Activated naive CD4-positive, alpha-beta T cell treated with anti-CD3 and anti-CD28 coated beads, Interleukin-2, amount 50 U/mL, for 16 hours (primary cell): ENCODE measurements around the gene REC8.

Experiments
- DNase-seq: peaks from one replicate; pipeline ENCODE4 v3.0.0-alpha.2; 2020

Gene REC8, protein sequence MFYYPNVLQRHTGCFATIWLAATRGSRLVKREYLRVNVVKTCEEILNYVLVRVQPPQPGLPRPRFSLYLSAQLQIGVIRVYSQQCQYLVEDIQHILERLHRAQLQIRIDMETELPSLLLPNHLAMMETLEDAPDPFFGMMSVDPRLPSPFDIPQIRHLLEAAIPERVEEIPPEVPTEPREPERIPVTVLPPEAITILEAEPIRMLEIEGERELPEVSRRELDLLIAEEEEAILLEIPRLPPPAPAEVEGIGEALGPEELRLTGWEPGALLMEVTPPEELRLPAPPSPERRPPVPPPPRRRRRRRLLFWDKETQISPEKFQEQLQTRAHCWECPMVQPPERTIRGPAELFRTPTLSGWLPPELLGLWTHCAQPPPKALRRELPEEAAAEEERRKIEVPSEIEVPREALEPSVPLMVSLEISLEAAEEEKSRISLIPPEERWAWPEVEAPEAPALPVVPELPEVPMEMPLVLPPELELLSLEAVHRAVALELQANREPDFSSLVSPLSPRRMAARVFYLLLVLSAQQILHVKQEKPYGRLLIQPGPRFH

DNA sequence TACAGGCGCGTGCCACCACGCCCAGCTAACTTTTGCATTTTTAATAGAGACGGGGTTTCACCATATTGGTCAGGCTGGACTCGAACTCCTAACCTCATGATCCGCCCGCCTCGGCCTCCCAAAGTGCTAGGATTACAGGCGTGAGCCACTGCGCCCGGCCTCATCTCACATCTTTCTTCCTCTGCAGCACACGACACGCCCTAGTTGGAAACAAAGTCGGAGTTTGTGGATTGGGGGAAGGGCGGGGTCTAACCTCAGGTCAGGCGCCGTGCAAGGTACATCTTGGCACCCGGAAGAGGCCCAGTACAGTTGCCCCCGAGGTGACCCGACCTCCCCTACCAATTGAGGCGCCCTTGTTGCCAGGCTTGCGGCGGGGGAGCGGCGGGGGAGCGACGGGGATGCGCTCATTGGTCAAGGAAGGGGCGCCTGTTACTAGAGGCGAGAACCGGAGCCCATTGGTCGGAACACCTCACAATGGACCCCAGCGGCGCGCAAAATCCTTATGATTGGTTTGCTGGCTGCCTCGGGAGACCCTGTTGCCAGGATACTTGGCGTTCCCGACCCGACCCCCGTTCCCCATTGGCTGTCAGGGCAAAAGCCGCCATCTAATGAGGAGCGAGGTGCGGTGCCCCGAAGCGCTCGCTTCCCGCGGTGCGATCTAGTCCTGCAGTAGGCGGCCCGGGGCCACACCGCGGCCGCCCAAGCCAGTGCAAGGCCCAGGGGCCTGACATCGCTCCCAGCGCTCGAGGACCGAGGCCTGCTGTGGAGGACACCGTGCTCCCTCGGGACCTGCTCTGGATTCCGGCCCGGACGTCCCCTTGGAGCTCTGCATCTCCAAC lies at the start of gene REC8:
Gene REC8, plus strand, starts transcription at position 659 of the 839 bp plus-strand sequence. CDS start 473 bp downstream, outside the sequence.
- peak; percentile 68 for DNase-seq

DNA sequence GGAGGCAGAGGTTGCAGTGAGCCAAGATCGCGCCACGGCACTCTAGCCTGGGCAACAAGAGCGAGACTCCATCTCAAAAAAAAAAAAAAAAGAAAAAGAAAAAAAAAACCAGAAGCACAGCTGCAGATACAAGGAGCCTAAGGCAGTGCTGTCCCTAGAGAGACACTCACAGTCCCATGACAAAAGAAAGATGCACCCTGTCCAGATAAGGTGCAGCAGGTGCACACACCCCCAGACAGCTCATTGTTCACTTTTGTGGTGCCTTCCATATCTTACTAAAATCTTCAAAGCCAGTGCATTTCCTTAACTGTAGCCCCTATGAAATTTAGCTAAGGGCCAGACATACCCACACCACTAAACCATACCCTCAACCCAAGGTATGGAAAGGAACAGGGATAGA lies 49.5 kb upstream of the REC8 start:
- no peak for DNase-seq

DNA sequence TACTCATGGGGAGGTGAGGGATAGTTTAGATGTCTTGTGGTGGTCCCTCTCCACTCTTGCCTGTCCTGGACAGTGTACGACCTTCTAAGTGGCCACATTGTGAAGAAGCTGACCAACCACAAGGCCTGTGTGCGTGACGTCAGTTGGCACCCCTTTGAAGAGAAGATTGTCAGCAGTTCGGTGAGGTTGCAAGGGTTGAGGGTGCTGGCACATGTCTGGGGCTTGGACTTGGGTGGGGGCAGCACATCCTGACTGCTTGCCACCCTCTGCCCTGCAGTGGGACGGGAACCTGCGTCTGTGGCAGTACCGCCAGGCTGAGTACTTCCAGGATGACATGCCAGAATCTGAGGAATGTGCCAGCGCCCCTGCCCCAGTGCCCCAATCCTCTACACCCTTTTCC lies 49.0 kb upstream of the REC8 start:
- DNase-seq: no peak

DNA sequence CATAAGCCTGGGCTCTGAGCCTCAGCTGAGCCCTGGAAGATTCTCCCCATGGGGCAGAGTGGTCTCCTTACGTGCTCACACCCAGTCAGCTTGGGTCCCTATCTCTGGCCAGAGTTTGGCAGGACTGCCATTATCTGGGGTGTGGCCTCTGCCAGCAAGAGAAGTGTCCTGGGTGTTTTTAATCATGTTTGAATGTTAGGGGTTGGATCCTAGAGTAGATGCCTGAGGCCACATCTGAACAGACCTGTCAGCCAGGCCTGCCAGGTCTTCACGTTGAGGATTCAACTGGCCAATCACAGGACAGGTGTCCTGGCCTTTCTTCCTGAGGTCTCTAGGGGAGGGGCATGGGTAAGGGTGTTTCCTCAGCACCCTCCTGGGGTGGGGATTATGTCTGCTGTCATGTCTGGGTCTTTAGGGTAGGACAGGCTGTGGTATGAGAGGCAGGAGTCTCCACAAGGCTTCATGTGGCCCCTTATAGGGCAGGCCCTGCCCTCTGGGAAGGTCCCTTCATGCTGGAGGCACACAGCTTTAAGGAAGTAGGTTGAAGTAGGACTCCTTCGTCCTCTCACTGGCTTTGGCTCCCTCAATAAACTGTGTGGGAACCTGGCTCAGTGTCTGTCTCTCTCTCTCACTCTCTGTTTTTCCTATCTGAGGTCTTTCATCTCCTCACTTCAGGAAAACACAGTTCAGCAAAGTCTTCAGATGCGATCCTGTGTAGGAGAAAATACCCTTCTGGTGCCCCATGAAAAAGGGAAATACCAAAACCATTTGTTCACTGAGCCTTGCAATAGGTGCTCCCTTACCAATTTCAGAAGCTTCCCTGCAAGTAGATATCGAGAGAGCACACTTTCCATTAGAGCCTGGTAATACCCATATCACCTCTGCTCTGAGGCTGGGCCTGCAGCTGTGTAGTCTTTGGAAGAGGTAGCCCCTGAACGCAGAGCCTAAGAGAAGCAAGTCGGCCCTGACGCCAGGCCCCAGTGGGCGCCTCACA lies 48.2 kb upstream of the REC8 start:
- no peak for DNase-seq

DNA sequence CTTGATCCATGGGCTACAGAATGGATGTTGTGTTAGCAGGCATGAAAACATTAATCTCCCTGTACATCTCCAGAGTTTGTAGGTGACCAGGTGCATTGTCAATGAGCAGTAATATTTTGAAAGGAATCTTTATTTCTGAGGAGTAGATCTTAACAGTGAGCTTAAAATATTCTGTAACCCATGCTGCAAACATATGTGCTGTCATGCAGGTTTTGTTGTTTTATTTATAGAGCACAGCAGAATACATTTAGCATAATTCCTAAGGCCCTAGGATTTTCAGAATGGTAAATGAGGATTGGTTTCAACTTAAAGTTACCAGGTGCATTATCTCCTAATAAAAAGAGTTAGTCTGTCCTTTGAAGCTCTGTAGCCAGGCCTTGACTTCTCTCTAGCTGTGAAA lies 44.9 kb upstream of the REC8 start:
- no peak for DNase-seq

DNA sequence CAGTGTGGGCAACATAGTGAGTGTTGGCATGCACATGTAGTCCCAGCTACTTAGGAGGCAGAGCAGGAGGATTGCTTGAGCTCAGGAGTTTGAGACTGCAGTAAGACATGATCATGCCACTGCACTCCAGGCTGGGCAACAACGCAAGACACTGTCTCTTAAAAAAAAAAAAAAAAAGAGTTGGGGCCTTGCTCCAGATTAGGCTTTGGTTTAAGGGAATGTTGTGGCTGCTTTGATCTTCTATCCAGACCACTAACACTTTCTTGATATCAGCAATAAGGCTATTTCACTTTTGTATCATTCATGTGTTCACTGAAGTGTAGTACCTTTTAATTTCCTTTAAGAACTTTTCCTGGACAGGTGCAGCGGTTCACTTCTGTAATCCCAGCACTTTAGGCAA lies 44.2 kb upstream of the REC8 start:
- DNase-seq: no peak

DNA sequence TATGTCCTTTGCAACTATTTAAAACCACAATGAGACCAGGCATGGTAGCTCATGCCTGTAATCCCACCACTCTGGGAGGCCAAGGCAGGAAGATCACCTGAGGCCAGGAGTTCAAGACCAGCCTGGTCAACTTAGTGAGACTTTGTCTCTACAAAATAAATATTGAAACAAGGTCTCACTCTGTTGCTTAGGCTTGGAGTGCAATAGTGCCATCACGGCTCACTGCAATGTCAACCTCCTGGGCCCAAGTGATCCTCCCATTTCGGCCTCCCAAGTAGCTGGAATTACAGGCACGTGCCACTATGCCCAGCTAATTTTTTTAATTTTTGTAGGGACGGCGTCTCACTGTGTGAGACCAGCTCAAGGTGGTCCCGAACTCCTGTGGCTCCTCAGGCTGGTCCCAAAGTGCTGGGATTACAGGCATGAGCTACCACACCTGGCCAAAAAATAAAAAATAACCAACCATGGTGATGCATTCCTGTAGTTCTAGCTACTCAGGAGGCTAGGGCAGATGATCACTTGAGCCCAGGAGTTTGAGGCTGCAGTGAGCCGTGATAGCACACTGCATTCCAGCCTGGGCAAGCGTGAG lies 42.4 kb upstream of the REC8 start:
- DNase-seq: no peak

DNA sequence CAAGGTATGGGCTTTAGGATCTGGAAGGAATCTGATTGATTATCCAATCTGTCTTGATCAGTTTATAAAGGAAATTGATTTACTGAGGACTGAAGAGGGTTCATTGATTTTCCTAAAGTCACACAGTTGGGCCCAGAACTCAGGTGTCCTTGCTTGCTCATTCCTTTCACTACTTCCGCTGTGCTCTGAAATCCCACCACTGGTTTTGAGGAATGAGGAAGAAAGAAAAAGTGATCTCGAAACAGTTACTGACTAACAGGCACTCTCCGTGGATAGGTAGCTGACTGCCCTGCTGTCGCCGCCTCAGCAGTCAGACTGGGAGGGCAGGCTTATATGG lies 41.5 kb upstream of the REC8 start, which contains the start of gene FITM1:
Gene FITM1, plus strand, starts transcription at position 280 of the 337 bp plus-strand sequence. CDS start 905 bp downstream, outside the sequence.
- DNase-seq: no peak

DNA sequence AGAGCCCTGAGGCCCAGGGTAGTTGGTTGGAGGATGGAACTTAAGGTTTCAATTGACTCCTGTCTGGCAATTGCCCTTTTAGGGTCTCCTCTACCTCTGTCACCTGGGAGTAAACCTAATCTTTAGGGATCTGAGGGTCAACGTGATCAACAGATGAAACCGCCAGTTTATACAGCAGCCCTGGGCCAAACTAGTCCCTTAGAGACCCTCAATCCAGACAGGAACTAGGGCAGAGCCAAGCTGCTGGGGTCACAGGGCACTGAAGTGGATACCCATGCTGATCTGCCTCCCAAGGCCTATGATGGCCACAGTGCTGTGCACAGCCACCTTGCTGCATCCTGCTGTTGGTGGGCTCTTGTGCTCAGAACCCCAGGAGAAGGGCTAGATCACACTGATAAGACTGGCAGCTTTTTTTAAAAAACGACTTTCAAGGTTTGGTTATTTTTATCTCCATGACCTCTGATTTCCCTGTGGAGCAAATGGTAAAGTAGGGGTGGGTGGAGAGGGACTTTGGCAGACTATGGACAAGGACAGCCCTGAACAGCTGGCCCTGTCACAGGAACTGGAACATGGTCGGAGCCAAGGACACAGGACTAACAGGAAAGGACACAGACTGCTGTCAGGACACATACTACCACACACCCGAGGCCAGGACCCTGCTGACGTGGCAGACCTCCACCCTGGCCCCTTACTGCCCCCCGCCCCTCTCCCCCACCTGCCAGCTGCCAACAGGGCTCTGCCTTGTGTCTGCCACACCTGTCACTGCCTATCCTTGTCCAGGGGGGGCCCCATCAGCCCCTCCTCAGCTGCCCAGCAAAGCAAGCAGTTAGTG lies 40.9 kb upstream of the REC8 start:
- DNase-seq: no peak

DNA sequence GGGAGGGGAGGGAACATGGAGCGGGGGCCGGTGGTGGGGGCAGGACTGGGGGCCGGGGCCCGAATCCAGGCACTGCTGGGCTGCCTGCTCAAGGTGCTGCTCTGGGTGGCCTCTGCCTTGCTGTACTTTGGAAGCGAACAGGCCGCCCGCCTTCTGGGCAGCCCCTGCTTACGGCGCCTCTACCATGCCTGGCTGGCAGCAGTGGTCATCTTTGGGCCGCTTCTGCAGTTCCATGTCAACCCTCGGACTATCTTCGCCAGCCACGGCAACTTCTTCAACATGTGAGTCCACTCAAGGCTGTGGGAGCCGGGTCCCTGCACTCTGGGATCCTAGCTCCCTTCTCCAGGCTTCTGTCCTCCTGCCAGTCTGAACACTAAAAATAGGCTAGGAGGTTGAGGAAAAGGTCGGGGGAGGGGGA lies 40.3 kb upstream of the REC8 start:
- no peak for DNase-seq

DNA sequence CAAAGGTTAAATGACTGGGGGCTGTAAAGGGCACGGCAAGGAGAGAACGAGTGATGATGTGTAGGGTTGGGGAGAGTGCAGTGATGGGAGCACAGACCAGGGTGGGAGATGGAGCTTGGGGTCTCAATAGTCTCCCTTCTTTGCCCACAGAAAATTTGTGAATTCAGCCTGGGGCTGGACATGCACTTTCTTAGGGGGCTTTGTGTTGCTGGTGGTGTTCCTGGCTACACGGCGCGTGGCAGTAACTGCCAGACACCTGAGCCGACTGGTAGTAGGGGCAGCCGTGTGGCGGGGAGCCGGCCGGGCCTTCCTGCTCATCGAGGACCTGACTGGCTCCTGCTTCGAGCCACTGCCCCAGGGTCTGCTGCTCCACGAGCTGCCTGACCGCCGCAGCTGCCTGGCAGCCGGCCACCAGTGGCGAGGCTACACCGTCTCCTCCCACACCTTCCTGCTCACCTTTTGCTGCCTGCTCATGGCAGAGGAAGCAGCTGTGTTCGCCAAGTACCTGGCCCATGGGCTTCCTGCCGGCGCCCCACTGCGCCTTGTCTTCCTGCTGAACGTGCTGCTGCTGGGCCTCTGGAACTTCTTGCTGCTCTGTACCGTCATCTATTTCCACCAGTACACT lies 39.7 kb upstream of the REC8 start:
- DNase-seq: peak; percentile 36

DNA sequence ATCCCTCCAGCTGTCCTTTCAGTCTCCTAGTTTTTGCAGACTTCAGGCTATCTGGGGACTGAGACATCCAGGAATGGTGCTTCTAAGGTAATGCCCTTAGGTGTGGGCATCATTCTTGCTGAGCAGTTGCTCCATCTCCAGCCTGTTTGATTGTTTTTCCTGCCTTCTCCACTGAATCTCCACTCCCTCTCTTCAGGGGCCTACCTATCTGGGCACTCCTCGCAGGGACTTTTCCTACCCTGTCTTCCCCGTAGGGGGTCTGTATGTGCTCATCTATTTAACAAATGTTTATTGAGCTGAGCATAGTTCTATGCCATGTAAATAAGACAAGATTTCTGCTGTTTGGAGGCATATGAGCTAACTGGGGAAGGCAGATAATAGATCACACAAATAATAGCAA lies 38.9 kb upstream of the REC8 start:
- DNase-seq: no peak

DNA sequence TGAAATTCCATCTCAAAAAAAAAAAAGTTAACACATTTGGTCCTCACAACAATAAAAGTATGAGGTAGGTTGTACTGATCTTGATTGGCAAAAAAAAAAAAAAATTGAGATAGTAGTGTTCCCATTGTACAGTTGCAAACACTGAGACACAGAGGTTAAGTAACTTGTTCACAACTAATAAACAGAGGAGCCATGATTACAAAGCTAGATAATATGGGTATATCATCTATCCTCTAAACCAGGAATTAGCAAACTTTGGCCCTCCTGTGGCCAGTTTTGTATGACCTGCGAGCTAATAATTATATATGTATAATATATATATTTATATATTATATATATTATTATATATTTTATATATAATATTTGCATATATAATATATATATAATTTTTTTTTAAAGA lies 38.1 kb upstream of the REC8 start:
- DNase-seq: no peak

DNA sequence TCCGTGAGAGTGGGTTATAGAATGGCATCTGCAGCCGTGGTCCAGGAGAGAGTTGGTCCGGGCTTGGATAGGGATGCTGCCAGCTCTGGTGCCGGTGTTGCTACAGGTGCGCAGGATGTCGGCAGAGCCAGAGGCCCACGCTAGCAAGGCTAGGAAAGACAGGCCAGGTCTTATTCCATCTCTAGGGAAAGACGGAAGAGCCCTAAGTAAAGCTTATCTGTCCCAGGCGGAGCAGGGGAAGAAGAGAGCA lies 36.4 kb upstream of the REC8 start:
- DNase-seq: no peak

DNA sequence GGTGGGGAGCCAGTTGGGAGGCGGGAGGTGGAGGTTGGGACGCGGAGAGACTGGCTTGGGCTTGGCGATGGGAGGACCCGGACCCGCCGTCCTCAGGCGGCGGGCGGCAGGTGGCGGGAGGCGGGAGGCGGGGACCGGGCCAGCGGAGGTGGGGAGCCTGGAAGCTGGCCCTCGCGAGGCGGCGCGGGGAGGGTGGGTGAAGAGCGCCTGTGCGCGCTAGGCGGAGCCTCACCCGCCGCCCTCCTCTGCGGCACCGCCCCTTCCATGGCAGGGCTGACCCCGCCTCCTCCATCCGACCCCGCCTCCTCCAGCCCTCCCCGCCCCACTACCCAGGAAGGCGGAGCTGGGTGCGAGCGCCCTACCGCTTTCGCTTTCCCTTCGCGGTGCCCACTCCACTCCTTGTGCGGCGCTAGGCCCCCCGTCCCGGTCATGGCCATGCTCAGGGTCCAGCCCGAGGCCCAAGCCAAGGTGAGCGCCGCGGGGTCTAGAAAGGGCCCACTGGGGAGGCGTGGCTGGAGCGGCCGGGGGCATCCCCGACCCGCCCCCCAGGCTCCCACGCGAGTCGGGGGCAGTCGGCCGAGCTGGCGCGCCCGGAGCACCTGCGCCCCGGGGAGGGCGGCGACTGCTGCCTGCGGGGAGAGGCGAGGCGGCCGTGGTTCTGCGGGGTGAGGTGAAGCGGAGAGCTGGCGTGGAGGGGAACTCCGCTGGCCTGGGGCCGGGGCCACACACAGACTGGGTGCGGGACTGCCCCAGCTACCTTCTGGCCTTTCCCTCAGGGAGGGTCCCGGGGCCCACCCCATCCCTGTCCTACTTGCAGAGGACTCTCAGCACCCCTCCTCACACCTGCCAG lies 35.8 kb upstream of the REC8 start, which contains the start of gene PSME1:
Gene PSME1, plus strand, starts transcription at position 361 of the 850 bp plus-strand sequence. Its CDS starts 69 bp downstream, at position 430.
- peak; percentile 92 for DNase-seq

DNA sequence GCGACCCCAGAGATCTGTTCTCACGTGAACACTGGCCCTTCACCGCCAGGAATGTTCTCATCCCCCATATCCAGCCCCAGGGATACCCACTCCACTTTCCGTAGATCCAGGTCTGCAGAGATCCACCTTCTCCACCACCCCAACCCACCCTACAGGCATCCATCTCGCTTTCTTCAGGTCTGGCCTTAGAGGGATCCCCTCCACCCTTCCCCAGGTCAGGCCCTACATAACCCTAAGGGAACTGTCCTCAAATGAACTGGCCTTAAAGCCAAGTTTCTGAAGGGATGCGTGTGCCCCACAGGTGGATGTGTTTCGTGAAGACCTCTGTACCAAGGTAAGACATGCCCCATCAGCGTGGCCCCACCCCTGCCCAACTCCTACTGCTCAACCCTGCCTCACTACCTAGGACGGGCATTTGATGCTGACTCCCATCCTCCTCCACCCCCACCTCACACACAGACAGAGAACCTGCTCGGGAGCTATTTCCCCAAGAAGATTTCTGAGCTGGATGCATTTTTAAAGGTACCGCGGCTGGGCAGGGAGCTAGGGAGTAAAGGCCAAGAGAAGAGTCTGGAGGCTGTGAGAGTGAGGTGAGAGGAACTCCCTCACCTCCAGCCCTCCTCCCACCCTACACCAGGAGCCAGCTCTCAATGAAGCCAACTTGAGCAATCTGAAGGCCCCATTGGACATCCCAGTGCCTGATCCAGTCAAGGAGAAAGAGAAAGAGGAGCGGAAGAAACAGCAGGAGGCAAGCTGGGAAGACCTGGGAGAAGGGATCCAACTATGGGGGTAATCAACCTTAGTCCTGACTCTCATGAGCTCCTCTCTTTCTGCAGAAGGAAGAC lies 35.0 kb upstream of the REC8 start:
- no peak for DNase-seq

DNA sequence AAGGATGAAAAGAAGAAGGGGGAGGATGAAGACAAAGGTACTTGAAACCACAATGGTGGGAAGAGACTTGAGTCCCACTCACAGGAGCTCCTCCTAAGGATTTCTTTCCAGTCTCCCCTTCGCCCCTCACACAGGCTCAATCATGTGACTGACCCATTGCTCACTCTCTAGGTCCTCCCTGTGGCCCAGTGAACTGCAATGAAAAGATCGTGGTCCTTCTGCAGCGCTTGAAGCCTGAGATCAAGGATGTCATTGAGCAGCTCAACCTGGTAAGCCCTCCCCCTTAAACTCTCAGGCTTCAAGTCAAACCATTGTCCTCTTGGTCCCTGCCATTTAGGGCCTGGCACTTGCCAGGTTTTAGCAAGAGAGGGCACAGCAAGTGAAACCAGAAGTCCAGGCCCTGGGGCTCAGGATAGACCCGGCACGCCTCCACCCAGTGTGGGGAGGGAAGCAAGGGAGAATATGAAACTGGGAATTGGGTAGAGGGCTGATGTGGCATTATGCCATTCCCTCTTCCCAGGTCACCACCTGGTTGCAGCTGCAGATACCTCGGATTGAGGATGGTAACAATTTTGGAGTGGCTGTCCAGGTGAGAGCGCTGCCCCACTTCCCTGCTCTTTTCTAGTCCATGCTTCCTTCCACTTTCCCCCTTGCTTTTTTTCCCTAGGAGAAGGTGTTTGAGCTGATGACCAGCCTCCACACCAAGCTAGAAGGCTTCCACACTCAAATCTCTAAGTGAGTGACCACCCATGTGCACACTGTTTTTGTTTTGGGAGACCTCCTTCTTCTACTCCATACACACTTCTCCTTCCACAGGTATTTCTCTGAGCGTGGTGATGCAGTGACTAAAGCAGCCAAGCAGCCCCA lies 34.1 kb upstream of the REC8 start:
- DNase-seq: no peak
